ENCODE data around the gene GPT2. TPM values are rescaled to one million over a fixed set of nuclear protein-coding genes. Genes with fewer than 3 reads are reported as not detected.

The GPT2 gene
- total and polyA plus RNA-seq, 2 experiments from 2014 or later: 41.0 to 51.3 TPM

- H3K79me2 ChIP-seq: no peaks in the 10 kb centered on the region
- no peak overlapping the region for H3K27ac ChIP-seq
- peak; percentile 50 for DNase-seq (ENCODE audit: low spot score)
- H3K4me2 ChIP-seq: no peak overlapping the region
- H3K4me3 ChIP-seq: no peak overlapping the region
- H4K20me1 ChIP-seq (ENCODE audit: insufficient read depth, poor library complexity, severe bottlenecking): no peaks in the 10 kb centered on the region
- H2AFZ ChIP-seq: no peak overlapping the region
- no peaks in the 10 kb centered on the region for H3K9me2 ChIP-seq (replicated peaks; ENCODE audit: insufficient read depth)
- no peaks in the 10 kb centered on the region for H3K4me1 ChIP-seq (ENCODE audit: insufficient read depth)
- H3K9me3 ChIP-seq (ENCODE audit: low read depth): no peaks in the 10 kb centered on the region
- WGBS (ENCODE audit: low lambda C conversion rate, missing lambda C conversion rate): 80% methylated on average over 7 of the region's 7 CpGs
- TF ChIP-seq CTCF (IDR thresholded peaks at IDR 0.05; ENCODE audit: poor library complexity): peak; percentile 74
- no peak for TF ChIP-seq EZH2phosphoT487 (IDR thresholded peaks at IDR 0.05; ENCODE audit: low read depth, severe bottlenecking, unreplicated experiment)
- TF ChIP-seq EZH2 (IDR thresholded peaks at IDR 0.05; ENCODE audit: borderline replicate concordance): no peak
- H3K36me3 ChIP-seq (replicated peaks; ENCODE audit: insufficient read depth, low read depth): no peaks in the 10 kb centered on the region
- no peaks in the 10 kb centered on the region for H3K27me3 ChIP-seq
These were observed 63.9 kb downstream of the GPT2 start for GRCh38 chr16:46947900-46948547.

- no peaks in the 10 kb centered on the region for H3K9me3 ChIP-seq (ENCODE audit: low read depth)
- 79% methylated on average over 4 of the region's 4 CpGs for WGBS (ENCODE audit: low lambda C conversion rate, missing lambda C conversion rate)
- no peak overlapping the region for H3K4me2 ChIP-seq
- H2AFZ ChIP-seq: no peak overlapping the region
- no peak overlapping the region for H3K4me3 ChIP-seq
- H4K20me1 ChIP-seq (ENCODE audit: insufficient read depth, poor library complexity, severe bottlenecking): no peaks in the 10 kb centered on the region
- TF ChIP-seq EZH2 (IDR thresholded peaks at IDR 0.05; ENCODE audit: borderline replicate concordance): no peak
- no peak for TF ChIP-seq CTCF (IDR thresholded peaks at IDR 0.05; ENCODE audit: poor library complexity)
- TF ChIP-seq EZH2phosphoT487 (IDR thresholded peaks at IDR 0.05; ENCODE audit: low read depth, severe bottlenecking, unreplicated experiment): no peak
- DNase-seq (ENCODE audit: low spot score): no peak
- no peaks in the 10 kb centered on the region for H3K36me3 ChIP-seq (replicated peaks; ENCODE audit: insufficient read depth, low read depth)
- no peak overlapping the region for H3K27ac ChIP-seq
- H3K9me2 ChIP-seq (replicated peaks; ENCODE audit: insufficient read depth): no peaks in the 10 kb centered on the region
- no peaks in the 10 kb centered on the region for H3K79me2 ChIP-seq
- H3K27me3 ChIP-seq: no peaks in the 10 kb centered on the region
- no peaks in the 10 kb centered on the region for H3K4me1 ChIP-seq (ENCODE audit: insufficient read depth)
These were observed 64.5 kb downstream of the GPT2 start for GRCh38 chr16:46948548-46949166.

- no peaks in the 10 kb centered on the region for H3K36me3 ChIP-seq (replicated peaks; ENCODE audit: insufficient read depth, low read depth)
- H3K27me3 ChIP-seq: no peaks in the 10 kb centered on the region
- no peak overlapping the region for H3K4me3 ChIP-seq
- WGBS (ENCODE audit: low lambda C conversion rate, missing lambda C conversion rate): 83% methylated on average over 7 of the region's 7 CpGs
- H3K79me2 ChIP-seq: no peaks in the 10 kb centered on the region
- no peaks in the 10 kb centered on the region for H3K4me1 ChIP-seq (ENCODE audit: insufficient read depth)
- H3K9me3 ChIP-seq (ENCODE audit: low read depth): no peaks in the 10 kb centered on the region
- no peak overlapping the region for H3K4me2 ChIP-seq
- TF ChIP-seq EZH2phosphoT487 (IDR thresholded peaks at IDR 0.05; ENCODE audit: low read depth, severe bottlenecking, unreplicated experiment): no peak
- no peak overlapping the region for H3K27ac ChIP-seq
- H3K9me2 ChIP-seq (replicated peaks; ENCODE audit: insufficient read depth): no peaks in the 10 kb centered on the region
- no peaks in the 10 kb centered on the region for H4K20me1 ChIP-seq (ENCODE audit: insufficient read depth, poor library complexity, severe bottlenecking)
- H2AFZ ChIP-seq: no peak overlapping the region
- DNase-seq (ENCODE audit: low spot score): no peak
These were observed 65.2 kb downstream of the GPT2 start for GRCh38 chr16:46949241-46949892.

- no peaks in the 10 kb centered on the region for H3K36me3 ChIP-seq (replicated peaks; ENCODE audit: insufficient read depth, low read depth)
- WGBS (ENCODE audit: low lambda C conversion rate, missing lambda C conversion rate): 55% methylated on average over 1 of the region's 1 CpG
- H3K27ac ChIP-seq: no peak overlapping the region
- H3K9me3 ChIP-seq (ENCODE audit: low read depth): no peaks in the 10 kb centered on the region
- no peaks in the 10 kb centered on the region for H3K79me2 ChIP-seq
- no peaks in the 10 kb centered on the region for H3K27me3 ChIP-seq
- no peaks in the 10 kb centered on the region for H4K20me1 ChIP-seq (ENCODE audit: insufficient read depth, poor library complexity, severe bottlenecking)
- no peak overlapping the region for H3K4me3 ChIP-seq
- no peaks in the 10 kb centered on the region for H3K4me1 ChIP-seq (ENCODE audit: insufficient read depth)
- no peaks in the 10 kb centered on the region for H3K9me2 ChIP-seq (replicated peaks; ENCODE audit: insufficient read depth)
- TF ChIP-seq EZH2 (IDR thresholded peaks at IDR 0.05; ENCODE audit: borderline replicate concordance): no peak
- TF ChIP-seq CTCF (IDR thresholded peaks at IDR 0.05; ENCODE audit: poor library complexity): no peak
- no peak for TF ChIP-seq EZH2phosphoT487 (IDR thresholded peaks at IDR 0.05; ENCODE audit: low read depth, severe bottlenecking, unreplicated experiment)
- DNase-seq (ENCODE audit: low spot score): no peak
- no peak overlapping the region for H2AFZ ChIP-seq
- H3K4me2 ChIP-seq: no peak overlapping the region
These were observed 65.8 kb downstream of the GPT2 start for GRCh38 chr16:46950009-46950408.

Data from hepatocyte (in vitro differentiated cells).